Immature natural killer cell (primary cell): Measurements from ENCODE around the gene CYP27A1. TPM values are rescaled to one million over a fixed set of nuclear protein-coding genes. Genes with fewer than 3 reads are reported as not detected.
"Not testable (repeated sequence)": the region's sequence is repeated elsewhere in the genome, so short reads cannot be mapped to it uniquely, and the experiment has no call there.

ENCODE experiments used
- DNase-seq, 3 donors: peaks; one replicate each; pipeline ENCODE4 v3.0.0; 2022; ENCODE audit warnings: mixed read lengths in 1 of 3
- H3K27ac Mint-ChIP-seq, 6 donors: one replicate each; pipeline ENCODE4 v1.8.0; 2020; ENCODE audit warnings: mixed read lengths in 6 of 6, mild to moderate bottlenecking in 5 of 6, inconsistent platforms in 4 of 6, moderate library complexity in 3 of 6
- H3K27me3 Mint-ChIP-seq, 3 donors: one replicate each; pipeline ENCODE4 v1.8.0; 2020 to 2021; ENCODE audit warnings: low read depth in 3 of 3, mild to moderate bottlenecking in 3 of 3, mixed read lengths in 3 of 3, moderate library complexity in 3 of 3, inconsistent platforms in 1 of 3
- H3K36me3 Mint-ChIP-seq, 3 donors: one replicate each; pipeline ENCODE4 v1.8.0; 2020; ENCODE audit warnings: mixed read lengths in 3 of 3, inconsistent platforms in 2 of 3, mild to moderate bottlenecking in 2 of 3
- H3K4me1 Mint-ChIP-seq, 2 donors: one replicate each; pipeline ENCODE4 v1.8.0; 2020; ENCODE audit warnings: inconsistent platforms in 2 of 2, mild to moderate bottlenecking in 2 of 2, mixed read lengths in 2 of 2, moderate library complexity in 1 of 2
- H3K4me3 Mint-ChIP-seq, 5 donors: one replicate each; pipeline ENCODE4 v1.8.0; 2020; ENCODE audit warnings: mild to moderate bottlenecking in 5 of 5, mixed read lengths in 5 of 5, inconsistent platforms in 3 of 5, moderate library complexity in 3 of 5
- H3K9me3 Mint-ChIP-seq, 6 donors: one replicate each; pipeline ENCODE4 v1.8.0; 2020; ENCODE audit warnings: mild to moderate bottlenecking in 6 of 6, mixed read lengths in 6 of 6, inconsistent platforms in 4 of 6, moderate library complexity in 3 of 6
- polyA plus RNA-seq, 3 donors: library from polyadenylated mRNA; unstranded; fragments of 300-500 nt; fragmentation: Illumina TruSeq; gene quantifications; one replicate each; pipeline ENCODE4 v1.2.3, GENCODE V29; 2021

CYP27A1 gene
- polyA plus RNA-seq, 3 donors from 2014 or later, result 0.34 to 0.60 TPM; not detected in 1

GRCh38 chr2:218754201-218754600, 27.7 kb upstream of the CYP27A1 start:
- no peak for DNase-seq
- Mint-ChIP-seq H3K27ac (no peak overlapping the region), H3K36me3 (peaks cover 26 to 59% (median 35%) of the 10 kb centered on the region in 3 donors), H3K4me1 (no peaks in the 10 kb centered on the region), H3K4me3 (no peak overlapping the region), H3K9me3 (no peaks in the 10 kb centered on the region), H3K27me3 (peaks cover 0 to under 1% (median 0%) of the 10 kb centered on the region in 3 donors)

DNA sequence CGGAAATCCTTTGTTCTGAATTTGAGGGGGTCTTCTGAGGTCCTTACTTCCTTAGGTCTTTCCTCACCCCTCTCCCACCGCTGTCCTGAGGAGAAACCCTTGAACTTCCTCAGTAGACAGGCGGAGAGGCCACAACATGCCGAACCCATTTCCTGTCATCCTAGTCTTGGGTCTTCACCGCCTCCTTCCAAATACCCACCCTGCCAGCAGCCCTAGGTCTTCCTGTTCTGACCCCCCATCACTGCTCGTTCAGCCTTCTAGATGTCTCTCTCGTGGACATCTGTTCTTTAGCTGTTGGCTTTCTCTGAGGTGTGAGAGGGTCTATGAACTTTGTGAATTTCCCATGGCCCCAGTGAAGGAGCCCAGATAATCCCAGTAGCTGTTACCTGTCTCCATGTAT, 27.2 kb upstream of the CYP27A1 start:
- no peak overlapping the region for H3K27ac Mint-ChIP-seq
- no peak overlapping the region for H3K4me3 Mint-ChIP-seq
- H3K27me3 Mint-ChIP-seq, result no peaks in the 10 kb centered on the region
- no peaks in the 10 kb centered on the region for H3K4me1 Mint-ChIP-seq
- peaks cover 26 to 56% (median 33%) of the 10 kb centered on the region in 3 donors for H3K36me3 Mint-ChIP-seq
- H3K9me3 Mint-ChIP-seq, result no peaks in the 10 kb centered on the region
- DNase-seq, result no peak

DNA sequence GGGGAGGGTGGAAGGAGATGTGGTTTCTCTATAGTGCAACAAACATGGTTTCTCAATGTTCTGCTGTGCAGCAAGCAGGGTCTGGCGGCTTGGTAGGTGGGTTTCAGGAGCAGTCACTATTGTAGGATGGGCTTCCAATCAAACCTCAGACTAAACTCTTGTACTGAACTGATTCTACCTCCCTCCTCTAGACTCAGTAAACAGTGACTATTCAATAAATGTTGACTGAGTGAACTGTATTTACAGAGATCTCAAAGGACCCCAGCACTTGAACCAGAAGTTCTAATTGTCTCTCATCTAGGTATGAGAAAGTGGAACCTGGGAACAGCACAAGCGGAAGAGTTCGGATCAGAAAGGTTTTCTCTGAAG, 26.8 kb upstream of the CYP27A1 start:
- Mint-ChIP-seq H3K4me1 (no peaks in the 10 kb centered on the region), H3K36me3 (peaks cover 26 to 52% (median 29%) of the 10 kb centered on the region in 3 donors), H3K9me3 (no peaks in the 10 kb centered on the region), H3K4me3 (no peak overlapping the region), H3K27ac (no peak overlapping the region), H3K27me3 (no peaks in the 10 kb centered on the region)
- DNase-seq, result no peak

DNA sequence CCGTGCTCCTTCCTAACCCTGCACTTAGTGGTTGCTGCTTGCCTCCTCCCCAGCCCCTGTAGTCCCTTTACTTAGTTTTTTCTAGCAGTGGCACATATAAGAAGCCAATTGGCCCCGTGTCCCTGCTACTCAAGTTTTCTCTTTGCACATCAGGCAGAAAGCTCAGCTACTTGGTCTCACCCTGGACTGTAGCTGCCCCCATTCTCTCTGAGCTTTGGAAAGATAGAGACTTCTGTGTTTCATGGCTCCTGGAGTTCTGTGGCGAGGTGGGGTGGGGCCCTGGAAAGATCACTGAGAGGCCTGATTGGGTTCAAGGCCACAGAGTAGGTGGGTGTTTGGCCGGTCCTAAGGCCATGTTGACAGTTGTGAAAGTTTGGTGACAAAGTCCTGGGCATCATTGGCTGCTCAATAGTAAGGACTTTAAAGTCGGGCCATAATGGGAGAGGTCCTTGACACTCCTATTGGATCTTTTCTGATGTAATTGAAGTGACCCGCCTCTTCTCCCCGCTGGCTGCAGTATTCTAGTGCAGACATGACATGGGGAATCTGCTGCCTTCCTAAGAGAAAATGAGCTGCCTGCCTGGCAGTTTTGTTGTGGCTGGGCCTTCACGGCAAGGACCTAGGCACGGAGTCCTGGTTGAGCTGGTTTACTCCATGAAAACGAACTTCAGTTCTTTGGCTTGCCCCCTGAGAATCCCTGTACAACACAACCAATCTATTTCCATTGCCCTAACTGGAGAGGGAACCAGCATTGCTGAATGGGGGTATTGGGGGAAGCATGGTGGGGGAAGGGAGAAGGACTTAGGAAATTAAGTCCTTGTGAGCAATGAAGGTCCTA, 26.2 kb upstream of the CYP27A1 start:
- no peaks in the 10 kb centered on the region for H3K4me1 Mint-ChIP-seq
- H3K9me3 Mint-ChIP-seq, result no peaks in the 10 kb centered on the region
- no peak overlapping the region for H3K4me3 Mint-ChIP-seq
- peaks cover 21 to 46% (median 23%) of the 10 kb centered on the region in 3 donors for H3K36me3 Mint-ChIP-seq
- no peaks in the 10 kb centered on the region for H3K27me3 Mint-ChIP-seq
- DNase-seq, result no peak
- H3K27ac Mint-ChIP-seq, result no peak overlapping the region

GRCh38 chr2:218756599-218757377, 25.2 kb upstream of the CYP27A1 start:
- no peak overlapping the region for H3K27ac Mint-ChIP-seq
- no peaks in the 10 kb centered on the region for H3K4me1 Mint-ChIP-seq
- H3K36me3 Mint-ChIP-seq, result peaks cover 21 to 40% (median 23%) of the 10 kb centered on the region in 3 donors
- H3K9me3 Mint-ChIP-seq, result no peaks in the 10 kb centered on the region
- H3K27me3 Mint-ChIP-seq, result no peaks in the 10 kb centered on the region
- no peak for DNase-seq
- H3K4me3 Mint-ChIP-seq, result no peak overlapping the region

DNA sequence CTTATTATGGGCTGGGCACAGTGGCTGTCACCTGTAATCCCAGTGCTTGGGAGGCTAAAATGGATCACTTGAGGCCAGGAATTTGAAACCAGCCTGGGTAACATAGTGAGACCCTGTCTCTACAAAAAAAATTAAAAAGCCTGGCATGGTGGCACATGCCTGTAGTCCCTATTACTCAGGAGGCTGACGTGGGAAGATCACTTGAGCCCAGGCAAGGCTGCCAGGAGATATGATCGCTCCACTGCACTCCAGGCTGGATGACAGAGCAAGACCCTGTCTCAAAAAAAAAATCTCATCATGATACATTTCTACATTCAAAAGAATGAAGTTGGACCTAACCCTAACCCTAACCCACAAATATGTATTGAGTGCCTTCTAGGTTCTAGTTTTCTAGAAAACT, 20.2 kb upstream of the CYP27A1 start:
- no peak overlapping the region for H3K27ac Mint-ChIP-seq
- DNase-seq, result no peak
- no peaks in the 10 kb centered on the region for H3K9me3 Mint-ChIP-seq
- H3K4me3 Mint-ChIP-seq, result no peak overlapping the region
- no peaks in the 10 kb centered on the region for H3K36me3 Mint-ChIP-seq
- H3K27me3 Mint-ChIP-seq, result peaks cover 0 to 1% (median 0%) of the 10 kb centered on the region in 3 donors
- no peaks in the 10 kb centered on the region for H3K4me1 Mint-ChIP-seq

- DNase-seq, H3K27me3 Mint-ChIP-seq, H3K4me1 Mint-ChIP-seq, H3K4me3 Mint-ChIP-seq, H3K27ac Mint-ChIP-seq: not testable (repeated sequence)
- Mint-ChIP-seq H3K9me3 (peaks cover 3 to 17% (median 10%) of the 10 kb centered on the region in 6 donors), H3K36me3 (peaks cover 23 to 38% (median 26%) of the 10 kb centered on the region in 3 donors)
These were observed 9.2 kb upstream of the CYP27A1 start for GRCh38 chr2:218772759-218773158.

- no peak overlapping the region for H3K27ac Mint-ChIP-seq
- no peak overlapping the region for H3K4me3 Mint-ChIP-seq
- H3K36me3 Mint-ChIP-seq, result peaks cover 26 to 44% (median 29%) of the 10 kb centered on the region in 3 donors
- no peaks in the 10 kb centered on the region for H3K4me1 Mint-ChIP-seq
- peaks cover 6 to 17% (median 11%) of the 10 kb centered on the region in 6 donors for H3K9me3 Mint-ChIP-seq
- H3K27me3 Mint-ChIP-seq, result peaks cover 2 to 12% (median 10%) of the 10 kb centered on the region in 3 donors
- no peak for DNase-seq
These were observed 8.1 kb upstream of the CYP27A1 start for GRCh38 chr2:218773881-218774280.

DNA sequence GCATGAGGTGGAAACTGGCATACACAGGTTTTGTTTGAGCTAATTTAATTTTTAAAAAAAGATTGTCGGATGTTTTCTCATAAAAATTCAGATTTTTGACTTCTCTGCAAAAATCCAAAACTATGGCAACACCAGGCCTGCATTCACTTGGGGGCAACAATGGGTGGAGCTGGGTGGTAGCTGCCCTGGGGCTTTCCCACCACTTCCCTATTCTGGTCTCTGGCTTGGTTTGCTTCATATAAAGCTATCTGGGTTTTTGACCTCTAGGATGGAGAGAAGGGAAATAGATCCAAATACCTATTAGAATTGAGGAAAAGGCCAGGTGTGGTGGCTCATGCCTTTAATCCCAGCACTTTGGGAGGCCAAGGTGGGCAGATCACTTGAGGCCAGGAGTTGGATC, 5.5 kb upstream of the CYP27A1 start:
- H3K36me3 Mint-ChIP-seq, result peaks cover 24 to 41% (median 30%) of the 10 kb centered on the region in 3 donors
- peaks cover 2 to 25% (median 19%) of the 10 kb centered on the region in 3 donors for H3K27me3 Mint-ChIP-seq
- no peak overlapping the region for H3K4me3 Mint-ChIP-seq
- no peak overlapping the region for H3K27ac Mint-ChIP-seq
- H3K9me3 Mint-ChIP-seq, result peaks cover 6 to 17% (median 11%) of the 10 kb centered on the region in 6 donors
- peaks cover 0 to 2% of the 10 kb centered on the region in 2 donors for H3K4me1 Mint-ChIP-seq
- DNase-seq, result no peak

GRCh38 chr2:218777276-218777990, 4.5 kb upstream of the CYP27A1 start:
- Mint-ChIP-seq H3K4me1 (peaks cover 0 to 3% of the 10 kb centered on the region in 2 donors), H3K27ac (no peak overlapping the region), H3K4me3 (no peak overlapping the region), H3K36me3 (peaks cover 18 to 34% (median 25%) of the 10 kb centered on the region in 3 donors), H3K27me3 (peaks cover 5 to 30% (median 20%) of the 10 kb centered on the region in 3 donors), H3K9me3 (peaks cover 6 to 17% (median 11%) of the 10 kb centered on the region in 6 donors)
- no peak for DNase-seq

DNA sequence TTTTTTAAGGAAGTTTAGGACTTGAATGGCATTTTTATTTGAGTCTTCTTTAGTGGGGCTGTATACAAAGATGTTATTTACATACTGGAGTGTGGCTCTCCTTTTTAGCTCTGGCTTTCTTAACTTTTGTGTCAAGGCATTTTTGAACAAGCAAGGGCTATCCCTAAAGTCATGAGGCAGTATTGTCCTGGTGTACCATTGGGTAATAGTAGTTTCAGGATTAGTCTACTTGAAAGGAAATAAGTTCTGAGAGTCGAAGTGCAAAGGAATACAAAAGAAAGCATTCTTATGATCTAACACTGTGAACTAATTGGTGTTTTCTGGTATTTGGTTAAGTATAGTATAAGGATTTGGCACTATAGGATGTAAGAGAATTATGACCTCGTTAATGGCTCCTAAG, 1.9 kb upstream of the CYP27A1 start:
- H3K4me1 Mint-ChIP-seq, result peaks cover 0 to 3% of the 10 kb centered on the region in 2 donors
- H3K9me3 Mint-ChIP-seq, result peaks cover 6 to 17% (median 11%) of the 10 kb centered on the region in 6 donors
- no peak overlapping the region for H3K27ac Mint-ChIP-seq
- no peak for DNase-seq
- H3K36me3 Mint-ChIP-seq, result peaks cover 16 to 20% (median 18%) of the 10 kb centered on the region in 3 donors
- peaks cover 8 to 41% (median 34%) of the 10 kb centered on the region in 3 donors for H3K27me3 Mint-ChIP-seq
- no peak overlapping the region for H3K4me3 Mint-ChIP-seq

DNA sequence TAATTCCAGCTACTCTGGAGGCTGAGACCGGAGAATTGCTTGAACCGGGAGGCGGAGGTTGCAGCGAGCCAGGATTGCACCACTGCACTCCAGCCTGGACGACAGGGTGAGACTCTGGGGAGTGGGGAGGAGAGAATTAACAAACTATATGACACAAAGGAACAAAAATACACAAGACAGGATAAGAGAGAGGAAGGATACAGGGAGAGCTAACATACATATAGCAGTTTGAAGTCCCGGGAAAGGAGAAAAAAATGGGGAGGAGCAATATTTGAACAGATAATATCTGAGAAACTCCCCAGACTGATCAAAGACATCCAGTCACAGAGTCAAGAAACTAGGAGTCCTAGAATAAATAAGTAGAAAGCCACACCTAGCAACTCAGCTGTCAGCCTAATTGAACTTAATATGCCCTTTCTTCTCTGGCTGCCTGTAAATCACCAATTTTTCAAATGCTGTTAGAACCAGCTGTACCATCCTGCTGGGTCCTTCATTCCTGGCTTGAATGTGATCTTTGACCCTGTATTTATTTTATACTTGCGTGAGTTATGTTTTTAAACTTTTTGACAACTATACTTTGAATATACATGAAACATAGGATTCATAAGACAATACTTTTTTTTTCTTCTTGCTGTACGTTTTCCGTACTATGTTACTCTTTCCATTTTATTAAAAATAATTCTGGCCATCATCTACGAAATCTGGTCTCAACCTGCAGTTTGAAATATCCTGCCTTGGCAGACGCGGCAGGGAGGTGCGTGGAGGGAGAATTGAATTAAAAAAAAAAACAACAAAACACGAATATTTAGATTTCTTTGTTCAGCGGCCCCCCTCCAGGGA, 876 bp upstream of the CYP27A1 start:
- peaks cover 0 to 3% of the 10 kb centered on the region in 2 donors for H3K4me1 Mint-ChIP-seq
- peaks cover 14 to 18% (median 17%) of the 10 kb centered on the region in 3 donors for H3K36me3 Mint-ChIP-seq
- peak overlapping the region in 1 of 5 donors; percentile 3 for H3K4me3 Mint-ChIP-seq
- no peak for DNase-seq
- H3K27me3 Mint-ChIP-seq, result peaks cover 8 to 37% (median 34%) of the 10 kb centered on the region in 3 donors
- peaks cover 6 to 15% (median 11%) of the 10 kb centered on the region in 6 donors for H3K9me3 Mint-ChIP-seq
- no peak overlapping the region for H3K27ac Mint-ChIP-seq

GRCh38 chr2:218782528-218782844, 539 bp downstream of the CYP27A1 start:
- Mint-ChIP-seq H3K27ac (no peak overlapping the region), H3K9me3 (peaks cover under 1 to 8% (median 1%) of the 10 kb centered on the region in 6 donors), H3K27me3 (peaks cover 8 to 35% (median 34%) of the 10 kb centered on the region in 3 donors), H3K36me3 (peaks cover 4 to 11% (median 9%) of the 10 kb centered on the region in 3 donors), H3K4me1 (peaks cover 0 to 3% of the 10 kb centered on the region in 2 donors), H3K4me3 (peak overlapping the region in 1 of 5 donors; percentile 38)
- DNase-seq, result no peak
